ENCODE data around the gene MRRF. TPM values are rescaled to one million over a fixed set of nuclear protein-coding genes. Genes with fewer than 3 reads are reported as not detected.

MRRF gene
- total RNA-seq, 1 experiment from 2014 or later = 42.3 TPM

GRCh38 chr9:122337556-122337929 is 72.9 kb downstream of the MRRF start (continued):
- TF ChIP-seq ZNF232 (CRISPR knock-in tag; IDR thresholded peaks at IDR 0.05) (no peak), FOXJ3 (CRISPR knock-in tag; IDR thresholded peaks at IDR 0.05; ENCODE audit: borderline replicate concordance) (no peak)

DNA sequence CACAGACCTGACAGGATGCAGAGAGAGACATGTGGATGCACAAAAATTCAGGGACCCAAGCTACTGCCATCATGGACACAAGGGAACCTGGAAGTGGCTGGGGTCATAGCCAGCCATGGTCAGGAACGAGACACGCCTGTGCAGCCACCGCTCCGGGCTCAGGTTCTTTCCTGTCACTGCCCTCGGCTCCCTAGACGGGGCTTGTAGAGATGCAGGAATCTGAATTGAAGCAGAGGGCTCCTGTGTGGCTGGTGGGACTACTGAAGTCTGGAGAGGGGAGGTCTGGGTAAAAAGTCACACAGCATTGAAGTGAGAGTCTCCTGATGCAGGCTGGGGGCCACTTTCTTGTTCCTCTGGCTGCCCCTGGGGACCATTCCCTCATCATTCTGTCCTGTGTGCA is 73.9 kb downstream of the MRRF start:
- TF ChIP-seq, protein P1, sequence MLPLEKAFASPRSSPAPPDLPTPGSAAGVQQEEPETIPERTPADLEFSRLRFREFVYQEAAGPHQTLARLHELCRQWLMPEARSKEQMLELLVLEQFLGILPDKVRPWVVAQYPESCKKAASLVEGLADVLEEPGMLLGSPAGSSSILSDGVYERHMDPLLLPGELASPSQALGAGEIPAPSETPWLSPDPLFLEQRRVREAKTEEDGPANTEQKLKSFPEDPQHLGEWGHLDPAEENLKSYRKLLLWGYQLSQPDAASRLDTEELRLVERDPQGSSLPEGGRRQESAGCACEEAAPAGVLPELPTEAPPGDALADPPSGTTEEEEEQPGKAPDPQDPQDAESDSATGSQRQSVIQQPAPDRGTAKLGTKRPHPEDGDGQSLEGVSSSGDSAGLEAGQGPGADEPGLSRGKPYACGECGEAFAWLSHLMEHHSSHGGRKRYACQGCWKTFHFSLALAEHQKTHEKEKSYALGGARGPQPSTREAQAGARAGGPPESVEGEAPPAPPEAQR (CRISPR knock-in tag; IDR thresholded peaks at IDR 0.05) = no peak
- TF ChIP-seq, protein P2, sequence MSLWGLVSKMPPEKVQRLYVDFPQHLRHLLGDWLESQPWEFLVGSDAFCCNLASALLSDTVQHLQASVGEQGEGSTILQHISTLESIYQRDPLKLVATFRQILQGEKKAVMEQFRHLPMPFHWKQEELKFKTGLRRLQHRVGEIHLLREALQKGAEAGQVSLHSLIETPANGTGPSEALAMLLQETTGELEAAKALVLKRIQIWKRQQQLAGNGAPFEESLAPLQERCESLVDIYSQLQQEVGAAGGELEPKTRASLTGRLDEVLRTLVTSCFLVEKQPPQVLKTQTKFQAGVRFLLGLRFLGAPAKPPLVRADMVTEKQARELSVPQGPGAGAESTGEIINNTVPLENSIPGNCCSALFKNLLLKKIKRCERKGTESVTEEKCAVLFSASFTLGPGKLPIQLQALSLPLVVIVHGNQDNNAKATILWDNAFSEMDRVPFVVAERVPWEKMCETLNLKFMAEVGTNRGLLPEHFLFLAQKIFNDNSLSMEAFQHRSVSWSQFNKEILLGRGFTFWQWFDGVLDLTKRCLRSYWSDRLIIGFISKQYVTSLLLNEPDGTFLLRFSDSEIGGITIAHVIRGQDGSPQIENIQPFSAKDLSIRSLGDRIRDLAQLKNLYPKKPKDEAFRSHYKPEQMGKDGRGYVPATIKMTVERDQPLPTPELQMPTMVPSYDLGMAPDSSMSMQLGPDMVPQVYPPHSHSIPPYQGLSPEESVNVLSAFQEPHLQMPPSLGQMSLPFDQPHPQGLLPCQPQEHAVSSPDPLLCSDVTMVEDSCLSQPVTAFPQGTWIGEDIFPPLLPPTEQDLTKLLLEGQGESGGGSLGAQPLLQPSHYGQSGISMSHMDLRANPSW (CRISPR knock-in tag; conservative IDR thresholded peaks at IDR 0.05; ENCODE audit: low read depth) = no peak
- TF ChIP-seq USF1 (CRISPR knock-in tag; IDR thresholded peaks at IDR 0.05) = no peak
- no peak for TF ChIP-seq TCF7 (CRISPR knock-in tag; IDR thresholded peaks at IDR 0.05; ENCODE audit: low read depth)
- TF ChIP-seq, protein P3, sequence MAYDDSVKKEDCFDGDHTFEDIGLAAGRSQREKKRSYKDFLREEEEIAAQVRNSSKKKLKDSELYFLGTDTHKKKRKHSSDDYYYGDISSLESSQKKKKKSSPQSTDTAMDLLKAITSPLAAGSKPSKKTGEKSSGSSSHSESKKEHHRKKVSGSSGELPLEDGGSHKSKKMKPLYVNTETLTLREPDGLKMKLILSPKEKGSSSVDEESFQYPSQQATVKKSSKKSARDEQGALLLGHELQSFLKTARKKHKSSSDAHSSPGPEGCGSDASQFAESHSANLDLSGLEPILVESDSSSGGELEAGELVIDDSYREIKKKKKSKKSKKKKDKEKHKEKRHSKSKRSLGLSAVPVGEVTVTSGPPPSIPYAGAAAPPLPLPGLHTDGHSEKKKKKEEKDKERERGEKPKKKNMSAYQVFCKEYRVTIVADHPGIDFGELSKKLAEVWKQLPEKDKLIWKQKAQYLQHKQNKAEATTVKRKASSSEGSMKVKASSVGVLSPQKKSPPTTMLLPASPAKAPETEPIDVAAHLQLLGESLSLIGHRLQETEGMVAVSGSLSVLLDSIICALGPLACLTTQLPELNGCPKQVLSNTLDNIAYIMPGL (CRISPR knock-in tag; IDR thresholded peaks at IDR 0.05) = no peak
- TF ChIP-seq, protein P4, sequence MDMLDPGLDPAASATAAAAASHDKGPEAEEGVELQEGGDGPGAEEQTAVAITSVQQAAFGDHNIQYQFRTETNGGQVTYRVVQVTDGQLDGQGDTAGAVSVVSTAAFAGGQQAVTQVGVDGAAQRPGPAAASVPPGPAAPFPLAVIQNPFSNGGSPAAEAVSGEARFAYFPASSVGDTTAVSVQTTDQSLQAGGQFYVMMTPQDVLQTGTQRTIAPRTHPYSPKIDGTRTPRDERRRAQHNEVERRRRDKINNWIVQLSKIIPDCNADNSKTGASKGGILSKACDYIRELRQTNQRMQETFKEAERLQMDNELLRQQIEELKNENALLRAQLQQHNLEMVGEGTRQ (CRISPR knock-in tag; IDR thresholded peaks at IDR 0.05) = no peak
- TF ChIP-seq MXD4 (CRISPR knock-in tag; IDR thresholded peaks at IDR 0.05; ENCODE audit: borderline replicate concordance) = no peak
- TF ChIP-seq CBFB (CRISPR knock-in tag; IDR thresholded peaks at IDR 0.05; ENCODE audit: low read depth) = no peak
- TF ChIP-seq OVOL2 (CRISPR knock-in tag; IDR thresholded peaks at IDR 0.05; ENCODE audit: borderline replicate concordance) = no peak
- TF ChIP-seq FOXK1 (CRISPR knock-in tag; IDR thresholded peaks at IDR 0.05) = no peak
- TF ChIP-seq FOXJ3 (CRISPR knock-in tag; IDR thresholded peaks at IDR 0.05; ENCODE audit: borderline replicate concordance) = no peak
- no peak for TF ChIP-seq CREB1 (CRISPR knock-in tag; IDR thresholded peaks at IDR 0.05)
- no peak for TF ChIP-seq NFE2L1 (CRISPR knock-in tag; IDR thresholded peaks at IDR 0.05)
- no peaks in the 10 kb centered on the region for H3K9me3 Mint-ChIP-seq
- CTCF ChIA-PET = interaction anchor here (2.5 to 6.6 kb wide), 5 partner anchors 8 to 239 kb away, joined by 18 to 71 read pairs (median 23); no protein-coding TSS in a partner anchor
- H3K4me3 Mint-ChIP-seq = no peak overlapping the region
- peaks cover 60% of the 10 kb centered on the region for H3K4me1 Mint-ChIP-seq
- no peak for DNase-seq (ENCODE audit: low spot score)
- H3K36me3 Mint-ChIP-seq = no peaks in the 10 kb centered on the region
- no peak overlapping the region for H3K27ac Mint-ChIP-seq
- ATAC-seq = no peak
- peaks cover 8% of the 10 kb centered on the region; the same call in 1 of the 2 replicates for H3K27me3 Mint-ChIP-seq (ENCODE audit: low read depth)
- POLR2A ChIA-PET = no interaction called here

GRCh38 chr9:122338994-122339393 is 74.3 kb downstream of the MRRF start:
- ATAC-seq (no peak), DNase-seq (ENCODE audit: low spot score) (no peak)
- TF ChIP-seq USF1 (CRISPR knock-in tag; IDR thresholded peaks at IDR 0.05) (no peak), CBFB (CRISPR knock-in tag; IDR thresholded peaks at IDR 0.05; ENCODE audit: low read depth) (no peak), ZNF416 (CRISPR knock-in tag; IDR thresholded peaks at IDR 0.05) (no peak), GTF2I (CRISPR knock-in tag; conservative IDR thresholded peaks at IDR 0.05) (no peak), ATF1 (CRISPR knock-in tag; IDR thresholded peaks at IDR 0.05) (no peak), ZNF671 (CRISPR knock-in tag; IDR thresholded peaks at IDR 0.05) (no peak), CREB1 (CRISPR knock-in tag; IDR thresholded peaks at IDR 0.05) (no peak)
- Mint-ChIP-seq H3K27ac (no peak overlapping the region), H3K4me1 (peaks cover 60% of the 10 kb centered on the region), H3K9me3 (no peaks in the 10 kb centered on the region), H3K27me3 (ENCODE audit: low read depth) (peaks cover 8% of the 10 kb centered on the region), H3K4me3 (no peak overlapping the region), H3K36me3 (no peaks in the 10 kb centered on the region)
- CTCF ChIA-PET = interaction anchor here (0.6 to 6.6 kb wide), 6 partner anchors 11 to 243 kb away, joined by 3 to 71 read pairs (median 13); no protein-coding TSS in a partner anchor
- POLR2A ChIA-PET = no interaction called here
